Kidney tubule cell (primary cell): ENCODE data around the gene EIF3M.

Experiments
- DNase-seq: peaks from one replicate; pipeline ENCODE4 v3.0.0-alpha.2; 2018; ENCODE audit warnings: low spot score

Gene EIF3M

DNA sequence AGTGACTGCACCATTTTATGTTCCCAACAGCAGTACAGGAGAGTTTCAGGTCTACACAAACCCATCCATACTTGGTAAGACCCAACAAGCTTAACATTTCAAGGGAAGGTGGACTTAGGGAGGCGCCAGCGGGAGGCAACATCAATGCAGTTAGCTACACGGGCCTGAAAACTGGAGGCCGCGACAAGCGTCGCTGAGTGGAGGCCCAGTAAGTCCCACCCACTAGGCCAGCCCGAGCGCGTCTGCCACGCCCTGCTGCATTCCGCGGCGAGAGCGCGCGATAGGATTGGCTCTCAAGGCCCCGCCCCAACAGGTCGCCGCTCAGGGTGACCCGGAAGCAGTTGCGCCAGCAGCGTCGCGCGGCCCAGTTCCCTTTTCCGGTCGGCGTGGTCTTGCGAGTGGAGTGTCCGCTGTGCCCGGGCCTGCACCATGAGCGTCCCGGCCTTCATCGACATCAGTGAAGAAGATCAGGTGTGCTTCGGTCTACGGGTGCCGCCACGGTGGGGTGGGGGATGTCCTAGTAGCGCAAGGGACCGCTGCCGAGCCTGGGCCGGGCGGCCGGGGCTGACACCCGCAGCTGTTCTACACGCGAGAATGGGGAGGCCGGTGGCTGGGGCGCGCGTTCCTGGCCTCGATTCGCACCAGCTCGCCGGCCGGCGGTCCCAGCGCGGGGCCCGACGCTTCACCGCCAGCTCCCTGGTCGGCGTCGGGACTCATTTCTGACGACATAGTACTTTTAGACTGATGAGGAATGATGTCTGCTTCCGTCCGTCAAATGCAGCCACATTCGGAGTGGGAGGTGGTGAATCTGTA, at the start of gene EIF3M:
TSS of gene EIF3M (plus strand) at position 373 of the 813 bp plus-strand sequence. CDS start at position 430, 57 bp downstream.
- peak; percentile 97 for DNase-seq

DNA sequence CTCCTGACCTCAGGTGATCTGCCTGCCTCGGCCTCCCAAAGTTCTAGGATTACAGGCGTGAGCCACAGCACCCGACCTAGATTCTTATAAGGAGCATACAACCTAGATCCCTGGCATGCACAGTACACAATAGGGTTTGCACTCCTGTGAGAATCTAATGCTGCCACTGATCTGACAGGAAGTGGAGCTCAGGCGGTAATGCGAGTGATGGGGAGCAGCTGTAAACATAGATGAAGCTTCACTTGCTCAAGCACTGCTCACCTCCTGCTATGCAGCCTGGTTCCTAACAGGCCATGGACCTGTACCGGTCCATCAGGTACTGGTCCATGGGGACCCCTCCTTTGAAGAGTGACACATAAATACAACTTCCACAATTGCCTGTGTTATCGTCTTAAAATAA, 44.8 kb upstream of the EIF3M start:
- no peak for DNase-seq

- no peak for DNase-seq
Observed at GRCh38 chr11:32549611-32550187, 33.9 kb upstream of the EIF3M start.

DNA sequence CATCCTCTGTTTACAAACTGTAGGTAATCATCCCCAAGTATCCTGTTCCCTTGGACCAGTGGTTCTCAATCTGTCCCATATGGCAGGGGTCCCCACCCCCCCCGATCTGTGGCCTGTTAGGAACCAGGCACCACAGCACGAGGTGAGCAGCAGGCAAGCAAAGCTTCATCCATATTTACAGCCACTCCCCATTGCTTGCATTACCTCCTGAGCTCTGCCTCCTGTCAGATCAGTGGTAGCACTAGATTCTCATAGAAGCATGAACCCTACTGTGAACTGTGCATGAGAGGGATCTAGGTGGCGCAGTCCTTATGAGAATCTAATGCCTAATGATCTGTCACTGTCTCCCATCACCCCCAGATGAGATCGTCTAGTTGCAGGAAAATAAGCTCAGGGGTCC, 33.4 kb upstream of the EIF3M start:
- DNase-seq, result no peak

- no peak for DNase-seq
Observed at GRCh38 chr11:32555091-32555490, 28.5 kb upstream of the EIF3M start.

DNA sequence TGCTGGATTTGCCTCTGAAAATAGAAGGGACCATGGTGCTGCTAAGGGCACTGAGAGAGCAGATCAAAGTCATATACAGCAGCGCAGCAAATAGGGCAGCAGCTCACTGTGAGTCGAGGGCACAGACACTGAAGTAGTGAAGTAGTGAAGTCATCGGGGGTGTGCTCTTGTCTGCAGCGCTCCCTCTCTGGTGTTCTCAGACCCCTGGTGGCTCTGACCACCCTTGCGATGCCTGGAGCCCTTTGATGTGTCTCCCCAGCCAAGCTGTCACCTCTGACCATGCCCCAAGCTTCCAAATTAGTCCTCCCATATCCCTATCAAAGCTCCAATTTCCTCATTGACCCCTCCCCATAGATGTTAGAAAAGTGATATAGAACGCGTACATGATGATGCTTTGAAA, 27.7 kb upstream of the EIF3M start:
- DNase-seq, result no peak

DNA sequence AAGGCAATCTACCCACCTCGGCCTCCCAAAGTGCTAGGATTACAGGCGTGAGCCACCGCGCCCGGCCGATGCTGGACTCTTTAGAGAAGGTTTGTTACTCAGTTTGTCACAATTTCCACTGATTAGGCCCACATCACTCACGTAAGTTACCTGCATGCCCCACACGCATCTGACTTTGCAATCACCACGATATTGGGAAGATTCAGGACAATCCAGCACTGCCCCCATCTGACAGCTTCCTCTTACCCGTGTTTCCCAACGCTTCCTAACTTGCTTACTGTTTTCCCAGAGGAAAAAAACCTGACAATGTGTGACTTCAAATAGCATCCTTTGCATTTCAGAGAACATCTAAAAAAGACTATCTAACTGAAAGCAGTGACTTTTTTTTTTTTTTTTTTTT, 21.8 kb upstream of the EIF3M start:
- no peak for DNase-seq

DNA sequence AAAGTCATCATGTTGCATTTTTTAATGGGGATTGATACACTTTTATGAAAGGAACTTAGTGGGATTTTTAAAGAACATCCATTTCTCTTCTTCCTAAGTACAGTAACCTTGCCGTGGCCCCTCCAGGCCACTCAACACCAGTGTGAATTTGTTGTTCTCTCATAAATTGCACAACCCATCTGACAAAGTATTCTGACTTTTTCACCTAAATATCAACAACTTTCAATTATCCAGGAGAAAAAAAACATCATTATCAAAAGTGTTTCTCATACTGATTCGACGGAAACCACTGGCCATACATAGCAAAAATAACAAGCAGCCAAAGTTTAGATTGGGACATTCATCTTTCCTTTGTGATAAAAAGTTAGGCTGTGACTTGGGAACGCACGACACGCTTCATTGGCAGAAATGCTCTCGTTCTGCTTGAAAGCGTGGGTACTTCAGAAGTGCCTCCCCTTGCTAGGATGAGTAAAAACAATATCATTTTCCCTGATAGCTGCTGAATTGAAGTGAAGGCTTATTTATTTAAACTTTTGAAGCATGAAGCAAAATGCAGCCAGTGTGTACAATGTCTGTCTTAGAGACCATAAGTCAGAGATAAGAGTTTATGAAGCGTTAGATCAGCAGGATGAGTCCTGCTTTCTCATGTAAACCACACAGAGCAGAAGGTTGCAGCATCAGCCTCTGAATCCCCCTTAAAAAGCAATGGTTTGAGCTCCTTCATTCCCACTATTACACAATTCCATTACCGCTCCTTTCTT, 20.6 kb upstream of the EIF3M start:
- DNase-seq, result peak; percentile 86

DNA sequence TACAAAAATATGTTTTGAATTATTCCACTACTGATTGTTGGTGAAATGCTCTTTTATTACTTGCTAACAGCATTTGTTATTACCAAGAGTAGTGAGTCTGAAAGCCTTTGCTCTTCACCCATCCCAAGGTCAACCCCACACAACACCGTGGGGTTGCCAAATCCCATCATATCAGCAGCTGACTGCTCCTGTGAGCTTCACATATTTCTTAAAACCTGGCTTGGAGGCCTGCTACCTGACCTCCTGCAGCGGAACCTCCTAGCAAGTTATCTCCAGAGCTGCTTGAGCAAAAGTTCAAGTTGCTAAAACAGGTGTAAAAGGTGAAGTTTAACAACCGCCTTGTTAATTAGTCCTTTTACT, 20.1 kb upstream of the EIF3M start:
- no peak for DNase-seq

DNA sequence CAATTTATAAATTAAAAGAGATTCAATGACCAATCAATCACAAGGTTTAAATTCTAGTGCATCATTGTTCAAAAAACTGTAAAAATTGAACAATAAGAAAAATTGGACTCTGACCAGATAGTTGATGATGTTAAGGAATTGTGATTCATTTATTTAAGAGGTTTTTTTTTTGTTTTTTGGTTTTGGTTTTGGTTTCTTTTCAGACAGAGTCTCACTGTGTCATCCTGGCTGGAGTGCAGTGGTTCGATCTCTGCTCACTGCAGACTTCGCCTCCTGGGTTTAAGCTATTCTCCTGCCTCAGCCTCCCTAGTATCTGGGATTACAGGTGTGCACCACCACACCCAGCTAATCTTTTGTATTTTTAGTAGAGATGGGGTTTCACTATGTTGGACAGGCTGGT, 17.1 kb upstream of the EIF3M start:
- no peak for DNase-seq

GRCh38 chr11:32567154-32567553, 16.5 kb upstream of the EIF3M start:
- no peak for DNase-seq

- no peak for DNase-seq
Observed at GRCh38 chr11:32569313-32569881, 14.2 kb upstream of the EIF3M start.

DNA sequence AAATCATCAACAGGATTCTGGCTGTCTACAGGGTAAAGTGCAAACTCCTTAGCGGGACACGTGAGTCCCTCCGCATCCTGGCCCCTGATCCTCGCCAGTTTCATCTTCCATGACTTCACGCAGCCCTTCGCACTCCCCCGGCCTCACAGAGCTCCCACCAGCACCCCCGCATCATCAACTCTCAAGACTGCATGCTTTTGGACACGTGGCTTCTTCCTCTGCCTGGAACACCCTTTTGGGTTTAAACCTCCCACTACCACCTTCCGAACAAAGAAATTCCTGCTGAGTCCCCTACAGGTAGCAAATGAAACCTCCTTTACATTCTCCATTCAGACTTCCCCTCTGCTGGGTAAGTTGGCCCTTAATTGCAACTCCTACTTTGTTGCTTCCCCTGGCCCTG, 12.6 kb upstream of the EIF3M start:
- no peak for DNase-seq

DNA sequence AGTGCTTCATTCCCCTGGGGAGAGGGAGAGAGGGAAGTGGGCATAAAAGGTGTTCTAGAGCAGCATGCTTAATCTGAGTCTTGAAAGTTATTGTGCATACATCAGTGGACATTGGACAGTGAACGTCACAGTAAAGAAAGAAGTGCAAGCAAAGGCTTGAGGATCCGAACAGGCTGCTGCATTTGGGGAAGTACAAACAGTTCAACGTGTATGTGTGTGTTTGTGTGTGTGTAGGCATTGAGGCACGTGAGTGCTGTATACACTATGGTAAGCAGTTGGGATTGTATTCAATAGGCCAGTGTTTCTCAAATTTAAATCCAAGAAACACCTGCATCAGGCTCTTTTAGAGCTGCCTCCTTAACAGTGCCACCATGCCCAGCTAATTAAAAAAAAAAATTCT, 10.4 kb upstream of the EIF3M start:
- DNase-seq, result no peak

DNA sequence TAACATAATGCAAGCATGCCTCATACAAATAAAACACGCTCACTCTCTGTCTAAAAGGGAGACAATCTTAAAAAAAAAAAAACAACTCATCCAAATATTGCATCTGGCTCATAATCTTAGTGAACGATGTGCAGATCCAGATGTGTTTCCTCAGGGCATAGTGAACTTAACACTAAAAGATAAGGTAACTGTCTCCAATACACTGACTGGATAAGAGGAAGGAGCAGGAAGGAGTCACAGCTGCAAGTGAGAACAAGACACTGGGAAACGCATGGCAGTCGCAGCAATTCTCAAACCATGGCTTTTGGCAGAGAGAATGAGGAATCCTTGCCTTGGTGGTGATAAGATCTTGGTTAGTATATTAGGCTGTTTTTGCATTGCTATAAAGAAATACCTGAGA, 9.2 kb upstream of the EIF3M start:
- no peak for DNase-seq

DNA sequence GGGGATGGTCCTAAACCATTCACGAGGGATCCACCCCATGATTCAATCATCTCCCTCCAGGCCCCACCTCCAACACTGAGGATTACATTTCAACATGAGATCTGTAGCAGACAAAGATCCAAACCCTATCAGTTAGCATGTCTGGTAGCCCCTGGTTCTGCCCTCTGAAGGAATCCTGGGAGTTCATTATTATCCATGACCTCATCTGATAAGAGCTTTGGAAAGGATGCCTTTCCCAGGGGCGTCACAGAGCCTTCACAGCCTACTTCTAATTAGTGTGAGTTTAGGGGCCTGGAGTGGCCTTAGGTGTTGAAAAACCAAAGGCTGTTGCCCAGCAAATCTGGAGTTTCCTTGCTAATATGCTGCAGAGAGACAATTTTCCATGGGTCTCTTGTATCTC, 8.6 kb upstream of the EIF3M start:
- DNase-seq, result no peak

DNA sequence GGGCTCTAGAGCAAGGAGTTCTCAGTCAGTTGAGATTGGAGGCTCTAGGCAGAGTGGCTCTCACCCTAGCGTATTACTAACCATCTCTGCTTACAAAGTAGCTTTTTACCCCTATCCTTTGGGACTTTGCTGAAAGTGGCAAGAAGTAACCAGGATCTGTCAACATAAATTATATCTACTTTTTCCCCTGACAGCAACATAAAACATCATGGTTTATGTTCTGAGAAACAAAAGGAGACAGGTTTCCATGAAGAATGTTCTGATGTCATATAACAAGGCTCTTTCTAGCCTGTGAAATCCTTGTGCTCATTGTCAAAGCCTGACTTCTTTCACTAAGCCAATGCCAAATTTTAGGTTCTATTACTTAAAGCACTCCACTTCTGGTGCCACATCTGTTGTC, 7.2 kb upstream of the EIF3M start:
- no peak for DNase-seq

GRCh38 chr11:32580967-32581366, 2.7 kb upstream of the EIF3M start:
- DNase-seq, result no peak

- no peak for DNase-seq
Observed at GRCh38 chr11:32581556-32581955, 2.1 kb upstream of the EIF3M start.

- peak; percentile 9 for DNase-seq
Observed at GRCh38 chr11:32584921-32585320, 1.3 kb downstream of the EIF3M start.

DNA sequence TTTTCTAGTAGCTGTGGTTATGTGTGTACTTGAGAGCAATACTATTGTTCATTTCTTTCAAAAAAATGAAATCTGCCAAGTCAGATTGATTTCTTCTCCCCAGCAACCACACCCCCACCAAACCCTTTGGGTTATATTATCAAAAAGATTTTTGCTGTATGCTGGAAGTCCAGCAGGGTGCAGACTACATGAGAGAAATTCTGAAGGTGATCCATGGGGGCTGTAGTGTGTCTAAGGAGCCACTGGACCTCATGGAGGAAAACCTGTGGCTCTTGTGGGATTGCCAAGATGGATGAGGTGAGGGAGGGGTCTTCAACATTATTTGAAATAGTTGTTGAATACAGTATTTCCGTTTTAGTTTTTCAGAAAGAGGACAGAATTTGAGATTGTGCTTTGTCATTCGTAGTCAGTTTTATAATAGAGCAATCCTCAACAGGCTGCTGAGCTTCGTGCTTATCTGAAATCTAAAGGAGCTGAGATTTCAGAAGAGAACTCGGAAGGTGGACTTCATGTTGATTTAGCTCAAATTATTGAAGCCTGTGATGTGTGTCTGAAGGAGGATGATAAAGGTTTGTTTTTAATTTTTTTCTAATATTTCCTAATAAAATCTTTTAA, 3.1 kb downstream of the EIF3M start:
- DNase-seq, result peak; percentile 51

GRCh38 chr11:32594272-32594671, 10.6 kb downstream of the EIF3M start:
- DNase-seq, result no peak
